ENCODE measurements around the gene GJB5.
"Not testable (repeated sequence)": the region's sequence is repeated elsewhere in the genome, so short reads cannot be mapped to it uniquely, and the experiment has no call there.

Gene GJB5

DNA sequence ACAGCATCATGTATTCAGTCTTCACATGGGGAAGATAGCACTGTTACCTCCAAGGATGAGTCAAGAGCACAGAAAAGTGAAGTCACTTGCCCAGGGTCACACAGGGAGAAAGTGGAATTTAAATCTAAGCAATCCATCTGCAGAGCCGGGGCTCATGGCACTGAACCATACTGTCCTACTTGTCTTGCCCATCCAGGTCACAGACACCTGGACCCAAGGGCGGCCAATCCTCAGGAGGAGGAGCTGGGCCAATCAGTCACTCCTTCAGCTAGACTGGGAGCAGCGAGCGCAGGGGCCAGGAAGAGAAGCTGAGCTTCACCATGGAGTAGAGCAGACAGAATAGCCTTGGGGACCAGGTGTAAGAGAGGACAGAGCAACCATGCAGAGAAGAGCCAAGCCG, 9.2 kb upstream of the GJB5 start:
- DNase-seq (ENCODE audit: low read depth, low spot score), result no peak

DNA sequence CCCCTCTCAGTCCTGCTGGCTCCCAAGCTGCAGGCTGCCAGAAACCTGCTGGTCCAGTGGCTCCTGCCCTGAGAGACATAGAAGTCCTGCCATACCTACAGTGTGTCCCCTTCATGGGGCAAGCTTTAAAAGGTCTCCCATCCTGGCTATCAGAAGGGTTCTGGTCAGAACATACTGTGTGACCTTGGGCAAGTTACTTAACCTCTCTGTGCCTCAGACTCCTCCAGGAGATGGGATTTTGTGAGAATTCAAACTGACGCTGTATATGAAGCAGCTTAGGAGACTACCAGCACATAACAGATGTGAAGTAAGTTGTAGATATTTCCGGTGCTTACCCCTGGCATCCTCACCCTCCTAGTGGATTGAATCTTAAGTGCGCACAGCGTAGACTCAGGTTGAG, 8.7 kb upstream of the GJB5 start:
- DNase-seq (ENCODE audit: low read depth, low spot score), result no peak

DNA sequence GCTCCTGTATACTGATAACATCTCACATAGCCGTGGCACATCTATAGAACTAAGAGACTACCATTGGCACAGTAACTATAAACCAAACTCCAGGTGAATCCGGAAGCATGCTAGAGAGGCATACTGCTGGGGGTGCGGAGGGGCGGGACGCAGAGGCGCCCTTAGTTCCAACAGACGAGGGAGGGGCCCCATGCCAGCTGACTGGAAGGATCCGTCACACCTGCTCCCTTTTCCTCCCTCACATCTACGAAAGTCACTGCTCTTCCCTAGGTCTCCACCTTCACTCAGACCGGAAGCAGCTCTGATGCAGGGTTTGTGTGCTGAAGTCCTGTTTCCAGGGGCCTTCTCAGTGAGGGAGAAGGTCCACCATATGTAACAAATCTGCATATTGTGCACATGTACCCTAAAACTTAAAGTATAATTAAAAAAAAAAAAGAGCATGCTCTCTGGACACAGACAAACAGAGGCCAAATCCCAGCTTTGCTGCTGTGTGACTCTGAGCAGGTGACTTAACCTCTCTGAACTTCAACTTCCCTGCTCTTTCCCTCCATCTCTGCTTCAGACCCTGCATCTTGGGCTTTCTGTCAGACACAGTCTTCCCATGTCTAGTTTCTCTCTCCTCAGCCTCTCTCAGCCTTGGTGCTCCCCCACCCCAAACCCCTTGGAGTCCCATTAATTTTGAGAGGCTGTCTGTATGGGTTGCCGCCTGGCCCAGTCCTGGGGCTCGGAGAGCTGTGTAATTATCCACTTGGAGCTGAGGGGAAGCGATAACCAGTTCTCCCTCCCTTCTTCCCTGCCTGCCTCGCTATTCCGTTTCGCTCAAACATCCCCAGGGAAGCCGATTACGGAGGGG, 7.8 kb upstream of the GJB5 start:
- DNase-seq (ENCODE audit: low read depth, low spot score), result no peak

DNA sequence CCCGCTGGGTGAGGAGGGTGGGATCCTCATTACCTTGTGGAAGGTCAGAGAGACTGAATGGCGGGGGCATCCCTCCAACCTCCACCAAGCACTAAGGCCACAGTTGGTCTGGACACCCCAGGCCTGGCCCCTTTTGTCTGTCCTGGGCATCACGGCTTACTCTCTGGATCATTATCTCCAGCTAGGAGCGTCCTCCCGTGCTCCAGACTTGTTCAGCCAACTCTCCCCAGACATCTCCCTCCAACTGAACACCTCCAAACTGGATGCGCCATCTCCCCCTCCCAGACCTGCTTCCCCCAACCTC, 7.3 kb upstream of the GJB5 start:
- DNase-seq (ENCODE audit: low read depth, low spot score), result no peak

DNA sequence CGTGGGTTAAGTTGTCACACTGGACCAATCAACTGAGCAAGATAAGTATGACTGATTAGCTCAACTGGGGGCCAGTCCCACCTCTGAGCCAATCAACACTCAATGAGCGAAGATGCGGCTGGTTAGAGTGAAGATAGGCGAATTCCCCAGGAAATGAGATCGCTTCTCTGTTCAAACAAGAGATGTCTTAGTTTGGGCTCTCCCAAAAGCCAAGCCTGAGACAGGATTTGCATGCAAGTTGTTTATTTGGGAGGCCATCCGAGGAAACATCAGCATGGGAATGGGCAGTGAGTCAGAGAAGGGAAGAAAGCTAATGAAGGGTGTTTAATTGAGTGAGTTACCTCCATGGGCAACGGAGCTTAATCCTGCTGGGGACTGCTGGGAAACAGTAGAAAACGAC, 4.9 kb upstream of the GJB5 start:
- peak; percentile 58 for DNase-seq (ENCODE audit: low read depth, low spot score)

DNA sequence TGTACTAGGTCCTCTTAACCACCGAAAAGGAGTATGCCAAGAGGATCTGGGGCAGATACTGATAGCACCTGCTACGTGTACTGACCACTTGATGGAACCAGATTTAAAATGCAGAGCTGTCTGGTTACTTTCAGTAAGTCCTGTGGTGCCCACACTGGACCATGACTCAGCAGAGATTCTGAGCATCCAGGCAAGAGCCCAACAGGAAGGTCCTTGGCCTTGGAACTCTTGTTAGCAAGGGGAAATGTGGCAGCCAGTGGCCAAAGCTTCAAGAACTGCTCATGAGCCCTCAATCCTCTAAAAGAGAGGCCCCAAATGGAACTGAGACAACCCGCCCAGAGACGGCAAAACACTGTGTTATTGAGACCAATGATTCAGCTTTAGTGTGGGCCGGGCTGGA, 4.2 kb upstream of the GJB5 start:
- DNase-seq (ENCODE audit: low read depth, low spot score), result no peak

DNA sequence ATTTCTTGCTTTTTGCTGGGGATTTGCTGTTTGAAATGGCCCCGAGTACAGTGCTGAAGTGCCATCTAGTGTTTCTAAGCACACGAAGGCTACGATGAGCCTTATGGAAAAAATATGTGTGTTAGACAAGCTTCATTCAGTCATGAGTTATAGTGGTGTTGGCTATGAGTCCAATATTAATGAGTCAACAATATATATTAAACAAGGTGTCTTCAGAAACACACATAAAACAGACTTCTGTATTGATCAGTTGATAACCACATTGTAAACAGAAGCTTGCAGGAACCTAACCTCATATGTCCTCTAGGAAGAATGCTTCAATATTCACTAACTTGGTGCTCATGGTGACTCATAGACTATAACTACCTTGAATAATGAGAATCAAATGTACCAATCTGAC, 1.7 kb upstream of the GJB5 start:
- no peak for DNase-seq (ENCODE audit: low read depth, low spot score)

DNA sequence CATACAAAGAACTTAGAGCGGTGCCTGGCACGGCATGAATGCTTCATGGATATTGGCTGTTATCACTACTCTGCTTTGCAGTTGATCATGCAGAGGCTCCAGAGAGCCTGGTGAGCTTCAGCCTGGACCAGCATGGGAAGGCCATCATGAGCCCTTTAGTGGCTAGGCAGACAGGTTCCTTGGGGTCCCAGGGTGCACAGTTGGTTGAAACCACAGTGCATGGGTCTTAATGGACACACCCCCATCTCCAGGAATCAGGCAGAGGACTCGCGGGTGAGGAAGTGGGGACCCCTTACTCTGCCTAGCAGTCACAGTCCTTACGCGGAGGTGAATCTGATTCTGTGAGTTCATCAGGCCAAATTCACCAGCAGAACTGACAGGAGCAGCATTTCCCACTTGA, 1.1 kb downstream of the GJB5 start:
- no peak for DNase-seq (ENCODE audit: low read depth, low spot score)

DNA sequence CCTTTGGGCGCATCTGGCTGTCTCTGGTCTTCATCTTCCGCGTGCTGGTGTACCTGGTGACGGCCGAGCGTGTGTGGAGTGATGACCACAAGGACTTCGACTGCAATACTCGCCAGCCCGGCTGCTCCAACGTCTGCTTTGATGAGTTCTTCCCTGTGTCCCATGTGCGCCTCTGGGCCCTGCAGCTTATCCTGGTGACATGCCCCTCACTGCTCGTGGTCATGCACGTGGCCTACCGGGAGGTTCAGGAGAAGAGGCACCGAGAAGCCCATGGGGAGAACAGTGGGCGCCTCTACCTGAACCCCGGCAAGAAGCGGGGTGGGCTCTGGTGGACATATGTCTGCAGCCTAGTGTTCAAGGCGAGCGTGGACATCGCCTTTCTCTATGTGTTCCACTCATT, 2.5 kb downstream of the GJB5 start:
- DNase-seq (ENCODE audit: low read depth, low spot score), result no peak

DNA sequence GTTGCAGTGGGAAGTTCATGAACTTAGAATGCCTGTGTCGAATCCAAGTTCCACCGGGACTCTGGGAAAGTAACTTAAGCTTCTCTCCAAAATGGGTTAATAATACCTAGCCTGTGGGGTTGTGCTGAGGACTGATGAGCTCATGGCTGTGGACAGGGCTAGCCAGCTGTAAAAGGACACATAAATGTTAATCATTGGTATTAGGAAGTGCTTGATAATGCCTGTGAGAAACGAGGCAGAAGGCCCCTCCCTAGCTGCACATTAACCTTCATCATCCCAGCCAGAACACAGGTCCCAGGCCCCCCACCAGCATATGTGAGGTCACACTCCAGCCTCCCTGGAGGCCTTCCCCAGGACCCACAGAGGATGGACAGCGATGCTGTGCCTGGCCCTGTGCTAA, 3.9 kb downstream of the GJB5 start:
- DNase-seq (ENCODE audit: low read depth, low spot score), result no peak

DNA sequence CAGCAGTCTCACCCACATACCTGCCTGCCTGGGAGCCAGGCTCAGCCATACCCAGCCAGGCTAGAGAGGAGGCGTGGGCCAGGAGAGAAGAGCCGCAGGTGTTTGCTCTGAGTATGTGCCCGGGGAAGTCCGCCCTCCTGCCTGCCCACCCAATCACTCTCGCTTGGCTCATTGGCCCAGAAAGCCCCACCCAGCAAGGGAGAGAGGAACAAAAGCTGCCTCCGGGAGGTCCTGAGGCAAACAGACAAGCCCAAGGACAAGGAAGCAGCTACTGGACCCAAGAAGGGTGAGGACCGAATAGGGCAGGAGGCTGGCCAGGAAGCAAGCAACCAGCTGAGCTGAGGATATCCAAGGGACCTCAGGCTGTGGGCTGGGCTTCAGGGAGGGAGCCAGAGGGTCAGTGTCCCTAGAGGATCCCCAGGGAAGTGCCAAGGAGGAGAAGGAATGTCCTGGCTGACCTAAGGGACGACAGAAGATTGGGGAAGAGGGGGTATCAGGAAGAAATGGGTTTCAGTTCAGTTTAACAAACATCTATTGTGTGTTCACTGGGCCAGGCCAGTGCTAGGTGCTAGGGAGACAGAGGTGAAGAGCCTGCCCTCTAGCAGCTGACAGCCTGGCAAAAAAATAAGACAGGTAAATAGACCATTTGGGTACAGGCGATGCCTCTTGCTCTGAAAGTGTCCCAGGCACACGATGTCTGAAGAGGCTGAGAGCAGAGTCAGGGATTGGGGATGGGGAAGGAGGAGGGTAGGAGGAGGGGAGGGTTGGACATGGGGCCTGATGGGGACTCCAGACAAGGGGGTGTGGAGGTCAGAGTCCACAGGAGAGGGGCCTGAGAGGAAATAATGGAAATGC, 4.9 kb downstream of the GJB5 start, which contains the start of gene GJB4:
GJB4 (plus strand) TSS at position 238 of the 855 bp plus-strand sequence. CDS start 1,515 bp downstream, outside the sequence.
- no peak for DNase-seq (ENCODE audit: low read depth, low spot score)

DNA sequence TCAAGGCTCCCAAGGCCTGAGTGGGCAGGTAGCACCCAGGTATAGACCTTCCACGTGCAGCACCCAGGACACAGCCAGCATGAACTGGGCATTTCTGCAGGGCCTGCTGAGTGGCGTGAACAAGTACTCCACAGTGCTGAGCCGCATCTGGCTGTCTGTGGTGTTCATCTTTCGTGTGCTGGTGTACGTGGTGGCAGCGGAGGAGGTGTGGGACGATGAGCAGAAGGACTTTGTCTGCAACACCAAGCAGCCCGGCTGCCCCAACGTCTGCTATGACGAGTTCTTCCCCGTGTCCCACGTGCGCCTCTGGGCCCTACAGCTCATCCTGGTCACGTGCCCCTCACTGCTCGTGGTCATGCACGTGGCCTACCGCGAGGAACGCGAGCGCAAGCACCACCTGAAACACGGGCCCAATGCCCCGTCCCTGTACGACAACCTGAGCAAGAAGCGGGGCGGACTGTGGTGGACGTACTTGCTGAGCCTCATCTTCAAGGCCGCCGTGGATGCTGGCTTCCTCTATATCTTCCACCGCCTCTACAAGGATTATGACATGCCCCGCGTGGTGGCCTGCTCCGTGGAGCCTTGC, 6.4 kb downstream of the GJB5 start:
- DNase-seq (ENCODE audit: low read depth, low spot score), result no peak

DNA sequence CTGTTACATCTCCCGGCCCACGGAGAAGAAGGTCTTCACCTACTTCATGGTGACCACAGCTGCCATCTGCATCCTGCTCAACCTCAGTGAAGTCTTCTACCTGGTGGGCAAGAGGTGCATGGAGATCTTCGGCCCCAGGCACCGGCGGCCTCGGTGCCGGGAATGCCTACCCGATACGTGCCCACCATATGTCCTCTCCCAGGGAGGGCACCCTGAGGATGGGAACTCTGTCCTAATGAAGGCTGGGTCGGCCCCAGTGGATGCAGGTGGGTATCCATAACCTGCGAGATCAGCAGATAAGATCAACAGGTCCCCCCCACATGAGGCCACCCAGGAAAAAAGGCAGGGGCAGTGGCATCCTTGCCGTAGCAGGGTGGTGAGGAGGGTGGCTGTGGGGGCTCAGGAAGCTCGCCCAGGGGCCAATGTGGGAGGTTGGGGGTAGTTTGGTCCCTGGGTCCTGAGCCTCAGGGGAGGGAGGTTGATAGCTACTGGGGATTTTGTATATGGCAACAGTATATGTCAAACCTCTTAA, 7.0 kb downstream of the GJB5 start:
- DNase-seq (ENCODE audit: low read depth, low spot score), result no peak

DNA sequence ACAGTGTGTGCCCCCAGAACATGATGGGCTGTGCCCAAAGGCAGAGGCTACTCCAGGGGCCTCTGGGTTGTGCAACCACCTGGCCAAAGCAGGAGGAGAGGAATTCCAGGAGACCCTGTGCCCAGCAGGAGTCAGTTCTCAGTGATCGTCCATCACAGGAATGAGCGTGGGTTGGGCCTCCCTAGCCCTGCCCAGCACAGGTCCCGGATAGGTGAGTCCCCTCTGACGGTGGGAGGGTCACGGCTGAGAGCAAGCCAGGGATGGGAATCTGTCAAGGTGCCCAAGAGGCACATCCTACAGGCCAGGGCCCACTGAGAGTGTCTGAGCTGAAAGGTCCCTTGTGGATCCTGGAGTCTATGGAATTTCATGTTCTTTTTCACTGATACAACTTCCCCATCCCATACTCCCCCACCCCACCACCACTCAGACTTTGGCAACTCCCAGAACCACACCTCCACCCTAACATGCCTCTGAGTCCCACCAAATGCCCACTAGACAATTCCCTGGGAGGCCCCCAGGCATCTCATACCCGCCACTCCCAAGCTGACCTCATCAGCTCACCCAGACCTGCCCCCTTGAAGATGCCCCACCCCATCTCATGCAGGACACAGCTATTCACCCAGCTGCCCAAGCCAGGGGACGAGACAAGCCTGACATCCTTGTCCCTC, 7.8 kb downstream of the GJB5 start:
- no peak for DNase-seq (ENCODE audit: low read depth, low spot score)

DNA sequence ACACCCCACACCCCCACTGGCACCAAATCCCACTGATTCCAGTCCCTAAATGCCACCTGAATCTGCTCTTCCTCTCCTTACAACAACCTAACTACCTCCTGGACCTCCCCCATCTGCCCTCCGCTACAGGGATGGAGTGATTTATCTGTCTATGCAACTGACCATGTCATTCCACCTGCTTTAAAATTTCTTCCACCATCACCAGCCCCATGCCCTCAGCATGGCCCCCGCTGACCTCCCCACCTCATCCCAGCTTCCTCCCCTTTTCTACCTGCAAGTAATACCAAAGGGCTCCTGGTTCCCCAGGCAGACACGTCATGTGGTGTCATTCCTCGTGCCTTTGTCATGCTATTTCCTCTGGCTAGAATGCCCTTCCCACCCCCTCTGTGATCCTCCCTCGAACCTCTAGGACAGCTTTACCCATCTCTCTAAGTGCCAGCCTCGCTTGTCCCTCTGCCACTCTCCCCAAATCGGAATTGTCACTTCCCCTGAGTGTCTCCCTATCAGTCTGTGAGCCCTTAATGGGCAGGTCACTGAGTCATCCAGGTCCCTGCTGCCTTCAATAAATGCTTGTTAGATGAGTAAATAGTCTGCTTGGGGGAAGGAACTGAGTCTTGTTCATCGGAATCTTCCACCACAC, 8.4 kb downstream of the GJB5 start:
- peak; percentile 53 for DNase-seq (ENCODE audit: low read depth, low spot score)

DNA sequence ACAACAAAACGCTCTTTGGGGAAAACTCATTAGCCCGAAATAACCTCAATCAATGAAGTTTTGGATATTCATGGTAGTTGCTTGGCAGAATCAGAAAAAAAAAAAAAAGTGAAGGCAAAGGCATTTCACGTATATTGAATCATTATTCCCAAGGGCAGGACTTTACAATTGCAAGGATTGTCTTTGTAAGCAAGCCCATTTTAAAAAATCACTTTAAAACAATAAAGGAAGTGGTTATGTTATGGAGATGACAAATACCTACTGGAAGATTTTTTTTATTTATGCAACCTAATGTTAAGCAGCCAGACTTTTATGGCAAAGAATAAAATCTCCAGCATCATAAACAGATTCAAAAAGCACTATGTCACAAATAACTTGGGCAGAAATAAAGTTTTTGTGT, 14.0 kb downstream of the GJB5 start:
- no peak for DNase-seq (ENCODE audit: low read depth, low spot score)

DNA sequence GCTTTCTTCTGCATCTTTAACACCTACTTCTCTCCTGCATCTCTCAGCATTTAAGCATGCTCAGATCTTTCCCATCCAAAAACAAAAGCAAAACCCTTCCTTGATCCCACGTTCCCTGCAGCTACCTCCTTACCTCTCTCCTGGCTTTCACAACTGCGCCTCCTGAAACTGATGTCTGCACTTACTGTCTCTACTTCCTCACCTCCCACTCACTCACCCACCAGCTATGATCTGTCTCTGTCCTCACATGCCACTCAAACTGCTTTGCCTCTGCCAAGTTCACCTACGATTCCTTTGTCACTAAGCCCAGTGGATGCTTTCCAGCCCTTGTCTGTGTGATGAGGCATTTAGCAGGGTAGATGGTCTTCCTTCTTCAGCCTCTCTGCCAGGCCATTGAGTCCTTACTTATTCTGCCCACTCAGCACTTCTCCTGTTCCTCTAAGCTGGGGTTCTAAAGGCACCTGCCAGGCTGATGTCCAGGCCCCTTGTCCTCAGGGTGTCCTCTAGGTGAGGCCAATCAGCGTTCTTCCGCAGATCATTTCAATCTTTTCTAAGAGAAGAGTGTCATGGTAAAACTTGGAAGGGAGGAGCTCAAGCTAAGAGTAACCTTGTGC, 16.2 kb downstream of the GJB5 start:
- DNase-seq (ENCODE audit: low read depth, low spot score), result no peak

DNA sequence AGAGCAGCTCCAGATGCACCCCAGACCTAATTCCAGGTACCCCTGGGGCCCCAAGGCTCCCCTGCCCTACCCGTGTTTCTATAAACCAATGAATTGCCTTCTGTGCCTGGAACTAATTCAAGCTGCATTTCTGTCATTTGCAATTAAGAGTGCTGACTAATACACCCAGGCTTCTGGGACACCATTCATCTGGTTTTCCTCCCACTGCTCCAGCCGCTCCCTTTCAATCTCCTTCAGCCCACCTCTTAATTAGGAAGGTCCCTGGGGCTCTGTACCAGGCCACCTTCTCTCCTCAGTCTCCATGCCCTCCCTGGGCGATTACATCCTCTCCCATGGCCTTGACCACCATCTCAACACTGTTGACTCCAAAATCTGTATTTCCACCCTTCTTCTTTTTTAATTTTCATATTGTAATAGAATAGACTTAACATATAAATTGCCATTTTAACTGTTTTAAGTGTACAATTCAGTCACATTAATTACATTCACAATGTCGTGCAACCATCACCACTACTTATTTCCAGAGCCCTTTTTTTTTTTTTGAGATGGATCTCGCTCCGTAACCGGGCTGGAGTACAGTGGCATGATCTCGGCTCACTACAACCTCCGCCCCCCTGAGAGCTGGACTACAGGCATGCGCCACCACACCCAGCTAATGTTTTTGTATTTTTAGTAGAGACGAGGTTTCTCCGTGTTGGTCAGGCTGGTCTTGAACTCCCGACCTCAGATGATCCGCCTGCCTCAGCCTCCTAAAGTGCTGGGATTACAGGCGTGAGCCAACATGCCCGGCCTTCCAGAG, 16.9 kb downstream of the GJB5 start:
- peak; percentile 51 for DNase-seq (ENCODE audit: low read depth, low spot score)

DNA sequence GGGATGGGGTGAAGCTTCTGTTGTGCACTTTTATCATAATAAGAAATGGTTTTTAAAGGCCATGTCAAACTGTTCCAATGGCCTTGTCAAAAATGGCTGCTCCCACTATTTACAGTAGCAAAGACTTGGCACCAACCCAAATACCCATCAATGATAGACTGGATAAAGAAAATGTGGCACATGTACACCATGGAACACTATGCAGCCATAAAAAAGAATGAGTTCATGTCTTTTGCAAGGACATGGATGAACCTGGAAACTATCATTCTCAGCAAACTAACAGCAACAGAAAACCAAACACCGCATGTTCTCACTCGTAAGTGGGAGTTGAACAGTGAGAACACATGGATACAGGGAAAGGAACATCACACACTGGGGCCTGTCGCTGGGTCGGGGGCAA, 18.3 kb downstream of the GJB5 start:
- not testable (repeated sequence) for DNase-seq (ENCODE audit: low read depth, low spot score)

DNA sequence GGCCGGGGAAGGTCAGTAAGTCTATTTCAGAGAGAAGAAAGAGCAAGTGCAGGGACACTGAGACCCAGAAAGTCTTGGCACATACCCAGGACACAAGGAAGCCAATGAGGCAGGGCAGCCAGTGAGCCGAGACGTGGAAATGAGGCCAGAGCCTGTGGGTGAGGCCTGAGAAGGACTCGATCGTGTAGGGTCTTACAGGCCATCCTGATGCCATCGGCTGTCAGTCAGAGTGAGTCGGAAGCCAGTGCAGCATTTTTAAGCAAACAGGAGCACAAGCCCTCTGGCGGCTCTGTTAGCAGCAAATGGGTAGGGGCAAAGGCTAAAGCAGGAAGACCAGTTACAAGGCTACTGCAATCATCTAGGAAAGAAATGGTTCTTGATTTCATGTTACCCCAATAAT, 20.1 kb downstream of the GJB5 start:
- no peak for DNase-seq (ENCODE audit: low read depth, low spot score)
